Retinal pigment epithelial cell (primary cell): ENCODE results near the gene AIFM3.

ENCODE experiments used
- DNase-seq: peaks from one replicate; pipeline ENCODE4 v3.0.0-alpha.2; 2010; ENCODE audit warnings: low read depth
- H3K4me3 ChIP-seq: 2 replicates; pipeline ENCODE4 v1.5.1; 2011; ENCODE audit warnings: mild to moderate bottlenecking, low read length, control low read depth, moderate library complexity
- TF ChIP-seq, protein P1 (sequence below): conservative IDR thresholded peaks from 2 replicates; pipeline ENCODE4 v1.5.1; 2011; ENCODE audit warnings: low read depth, low read length, control low read depth, inconsistent platforms

AIFM3 gene

GRCh38 chr22:20944042-20944441, 23.0 kb upstream of the AIFM3 start:
- TF ChIP-seq, protein P1, sequence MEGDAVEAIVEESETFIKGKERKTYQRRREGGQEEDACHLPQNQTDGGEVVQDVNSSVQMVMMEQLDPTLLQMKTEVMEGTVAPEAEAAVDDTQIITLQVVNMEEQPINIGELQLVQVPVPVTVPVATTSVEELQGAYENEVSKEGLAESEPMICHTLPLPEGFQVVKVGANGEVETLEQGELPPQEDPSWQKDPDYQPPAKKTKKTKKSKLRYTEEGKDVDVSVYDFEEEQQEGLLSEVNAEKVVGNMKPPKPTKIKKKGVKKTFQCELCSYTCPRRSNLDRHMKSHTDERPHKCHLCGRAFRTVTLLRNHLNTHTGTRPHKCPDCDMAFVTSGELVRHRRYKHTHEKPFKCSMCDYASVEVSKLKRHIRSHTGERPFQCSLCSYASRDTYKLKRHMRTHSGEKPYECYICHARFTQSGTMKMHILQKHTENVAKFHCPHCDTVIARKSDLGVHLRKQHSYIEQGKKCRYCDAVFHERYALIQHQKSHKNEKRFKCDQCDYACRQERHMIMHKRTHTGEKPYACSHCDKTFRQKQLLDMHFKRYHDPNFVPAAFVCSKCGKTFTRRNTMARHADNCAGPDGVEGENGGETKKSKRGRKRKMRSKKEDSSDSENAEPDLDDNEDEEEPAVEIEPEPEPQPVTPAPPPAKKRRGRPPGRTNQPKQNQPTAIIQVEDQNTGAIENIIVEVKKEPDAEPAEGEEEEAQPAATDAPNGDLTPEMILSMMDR, result no peak
- H3K4me3 ChIP-seq, result no peak overlapping the region
- no peak for DNase-seq

DNA sequence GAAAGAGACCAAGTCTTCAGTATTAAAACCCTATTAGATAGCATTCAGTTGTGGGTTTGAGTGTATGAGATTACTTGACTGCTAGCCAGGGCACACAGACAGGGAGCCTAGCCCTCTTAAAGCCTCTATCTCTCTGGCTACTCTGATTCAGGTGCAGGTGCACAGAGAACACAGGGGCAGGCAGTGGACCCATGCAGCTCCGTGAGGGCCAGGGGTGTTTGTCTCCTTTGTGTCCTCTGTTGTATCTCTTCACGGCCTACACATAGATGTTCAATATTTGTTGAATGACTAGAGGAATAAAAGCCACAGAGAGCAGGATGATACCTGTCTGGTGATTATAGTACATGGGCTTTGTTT, 21.5 kb upstream of the AIFM3 start:
- no peak overlapping the region for H3K4me3 ChIP-seq
- DNase-seq, result no peak
- TF ChIP-seq, protein P1, result no peak

- no peak overlapping the region for H3K4me3 ChIP-seq
- TF ChIP-seq, protein P1, result no peak
- DNase-seq, result no peak
These were observed 20.7 kb upstream of the AIFM3 start for GRCh38 chr22:20946080-20946986.

DNA sequence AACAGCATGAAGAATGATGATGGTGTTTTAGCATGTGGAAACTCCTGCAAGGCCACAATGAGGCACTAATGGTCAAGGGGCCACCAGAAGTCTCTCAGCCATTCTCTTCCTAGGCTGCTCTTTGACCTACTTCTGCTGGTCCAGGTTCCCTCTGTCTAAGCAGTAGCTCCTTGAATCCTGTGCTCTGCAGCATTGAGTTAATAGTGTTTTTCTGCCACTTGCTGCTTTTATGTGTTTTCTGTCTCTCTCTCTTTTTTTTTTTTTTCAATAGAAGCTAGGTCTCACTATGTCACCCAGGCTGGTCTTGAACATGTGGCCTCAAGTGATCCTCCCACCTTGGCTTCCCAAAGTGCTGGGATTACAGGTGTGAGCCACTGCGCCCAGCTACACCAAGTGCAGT, 20.1 kb upstream of the AIFM3 start:
- H3K4me3 ChIP-seq, result no peak overlapping the region
- TF ChIP-seq, protein P1, result no peak
- no peak for DNase-seq

- TF ChIP-seq, protein P1, result no peak
- H3K4me3 ChIP-seq, result no peak overlapping the region
- no peak for DNase-seq
These were observed 18.6 kb upstream of the AIFM3 start for GRCh38 chr22:20948450-20948849.

DNA sequence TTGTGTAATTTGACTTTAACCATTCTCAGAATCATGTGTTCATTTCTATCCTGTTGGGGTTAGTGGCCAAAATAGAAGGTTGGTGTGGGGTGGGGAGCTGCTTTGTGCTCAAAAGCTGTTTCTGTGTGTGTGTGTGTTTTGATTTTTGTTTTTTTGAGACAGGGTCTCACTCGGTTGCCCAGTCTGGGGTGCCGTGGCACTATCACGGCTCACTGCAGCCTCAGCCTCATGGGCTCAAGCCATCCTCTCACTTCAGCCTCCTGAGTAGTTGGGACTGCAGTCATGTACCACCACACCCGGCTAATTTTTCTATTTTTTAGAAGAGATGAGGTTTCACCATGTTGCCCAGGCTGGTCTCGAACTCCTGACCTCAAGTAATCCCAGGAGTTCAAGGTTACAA, 18.1 kb upstream of the AIFM3 start:
- H3K4me3 ChIP-seq, result no peak overlapping the region
- TF ChIP-seq, protein P1, result no peak
- no peak for DNase-seq

- TF ChIP-seq, protein P1, result no peak
- no peak overlapping the region for H3K4me3 ChIP-seq
- DNase-seq, result no peak
These were observed 17.3 kb upstream of the AIFM3 start for GRCh38 chr22:20949698-20950183.
